ENCODE measurements around the gene SHISA6. TPM values are rescaled to one million over a fixed set of nuclear protein-coding genes. Genes with fewer than 3 reads are reported as not detected.

The SHISA6 gene
- polyA plus RNA-seq, 1 of the 3 experiments (the other 2 are of a cell fraction), result not detected

GRCh38 chr17:11493936-11494335 is 252.9 kb downstream of the SHISA6 start:
- H3K27ac ChIP-seq (ENCODE audit: low read depth in 2 of 2, low read length in 1 of 2), result no peak overlapping the region
- H3K79me2 ChIP-seq (ENCODE audit: insufficient read depth), result no peaks in the 10 kb centered on the region
- no peak for TF ChIP-seq EZH2phosphoT487 (IDR thresholded peaks at IDR 0.05; ENCODE audit: borderline replicate concordance, low read depth)
- no peak for TF ChIP-seq JUND (IDR thresholded peaks at IDR 0.05)
- TF ChIP-seq FOXM1 (IDR thresholded peaks at IDR 0.05; ENCODE audit: low read depth), result no peak
- TF ChIP-seq RFX5 (IDR thresholded peaks at IDR 0.05; ENCODE audit: low read length), result no peak
- no peak for TF ChIP-seq GABPA (IDR thresholded peaks at IDR 0.05; ENCODE audit: low read depth)
- TF ChIP-seq POLR2AphosphoS5 (IDR thresholded peaks at IDR 0.05; ENCODE audit: low read depth, low read length), result no peak
- no peak for TF ChIP-seq USF2 (IDR thresholded peaks at IDR 0.05; ENCODE audit: borderline replicate concordance, low read depth, low read length)
- TF ChIP-seq USF1 (IDR thresholded peaks at IDR 0.05; ENCODE audit: borderline replicate concordance, low read depth), result no peak
- no peak for TF ChIP-seq ZBTB33 (IDR thresholded peaks at IDR 0.05; ENCODE audit: borderline replicate concordance, low read depth)
- no peak for TF ChIP-seq MEF2A (IDR thresholded peaks at IDR 0.05; ENCODE audit: borderline replicate concordance, low read depth)
- no peak for TF ChIP-seq CHD2 (IDR thresholded peaks at IDR 0.05; ENCODE audit: low read length, partially characterized antibody)
- TF ChIP-seq REST (IDR thresholded peaks at IDR 0.05; ENCODE audit: low read depth, low read length), result no peak
- TF ChIP-seq SMC3 (IDR thresholded peaks at IDR 0.05; ENCODE audit: low read depth, low read length), result no peak
- no peak for TF ChIP-seq TEAD4 (IDR thresholded peaks at IDR 0.05; ENCODE audit: borderline replicate concordance, insufficient read depth)
- TF ChIP-seq GATA2 (CRISPR knock-in tag; IDR thresholded peaks at IDR 0.05), result no peak
- TF ChIP-seq EP300 (IDR thresholded peaks at IDR 0.05; ENCODE audit: borderline replicate concordance in 1 of 2, low read depth in 1 of 2, low read length in 1 of 2), result no peak
- TF ChIP-seq PBX3 (IDR thresholded peaks at IDR 0.05), result no peak
- no peak for TF ChIP-seq NRF1 (IDR thresholded peaks at IDR 0.05; ENCODE audit: low read depth, low read length)
- no peak for TF ChIP-seq CTCF (IDR thresholded peaks at IDR 0.05)
- no peak overlapping the region for H3K9ac ChIP-seq
- ChIA-PET CTCF (no interaction called here), POLR2A (no interaction called here)
- H3K36me3 ChIP-seq (replicated peaks in 1 of 2; ENCODE audit: control insufficient read depth in 1 of 2, insufficient read depth in 2 of 2, low read length in 1 of 2), result no peaks in the 10 kb centered on the region
- H2AFZ ChIP-seq (ENCODE audit: low read depth), result no peak overlapping the region
- no peaks in the 10 kb centered on the region for H3K9me2 ChIP-seq
- H3K4me3 ChIP-seq (ENCODE audit: low read depth in 2 of 2, low read length in 1 of 2), result no peak overlapping the region
- peaks cover 0 to 6% of the 10 kb centered on the region in 2 experiments; a peak in 2 of 4 replicates for H3K4me1 ChIP-seq (ENCODE audit: control insufficient read depth in 1 of 2, insufficient read depth in 2 of 2, low read depth in 1 of 2, low read length in 1 of 2)
- no peaks in the 10 kb centered on the region for H3K9me3 ChIP-seq
- DNase-seq, result no peak
- no peaks in the 10 kb centered on the region for H4K20me1 ChIP-seq (ENCODE audit: insufficient read depth)
- H3K27me3 ChIP-seq (ENCODE audit: insufficient read depth), result no peaks in the 10 kb centered on the region
- H3K4me2 ChIP-seq, result no peak overlapping the region
- H3F3A ChIP-seq (replicated peaks; ENCODE audit: insufficient read depth), result no peaks in the 10 kb centered on the region

Data from SK-N-SH (cell line).